Measurements from ENCODE around the gene PARVB. TPM values are rescaled to one million over a fixed set of nuclear protein-coding genes. Genes with fewer than 3 reads are reported as not detected.

The PARVB gene
- total and polyA plus RNA-seq, 8 donors: 3.8 to 27.3 (median 10.4) TPM

DNA sequence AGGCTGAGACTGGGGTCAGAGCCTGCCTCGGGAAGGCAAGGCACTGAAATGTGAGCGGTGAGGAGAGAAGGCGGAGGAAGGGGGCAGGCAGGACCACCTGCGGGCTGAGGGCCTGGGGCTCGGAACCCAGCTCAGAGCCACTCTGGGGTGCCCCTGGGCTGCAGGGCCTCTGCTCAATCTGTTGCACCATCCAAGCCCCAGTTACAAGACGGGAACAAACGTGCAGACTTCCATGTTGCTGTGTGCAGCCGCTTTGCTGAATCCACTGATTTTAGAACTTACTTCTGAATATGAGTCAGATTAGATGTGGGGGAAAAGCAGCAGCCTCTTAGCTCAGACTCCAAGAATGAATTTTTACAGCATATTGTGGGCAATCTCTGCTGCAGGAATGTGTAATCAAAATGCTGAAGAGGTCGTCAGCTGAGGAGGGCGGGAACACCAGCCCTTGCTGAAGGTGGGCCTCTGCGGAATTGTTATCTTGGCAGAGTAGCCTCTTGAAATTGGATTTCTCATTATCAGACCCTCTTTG, 178.2 kb downstream of the PARVB start:
- WGBS, 2 donors: 64 to 67% methylated on average over 11 of the region's 11 CpGs
- H3K4me1 ChIP-seq: no peaks in the 10 kb centered on the region
- no peak for FAIRE-seq
- no peaks in the 10 kb centered on the region for H3K36me3 ChIP-seq
- no peak for ATAC-seq
- intact Hi-C loops (cut with DNase I): no loop called here
- no peak overlapping the region for H3K4me3 ChIP-seq
- DNase-seq: peak in 1 of 6 donors; percentile 27
- no peak overlapping the region for H3K27ac ChIP-seq
- TF ChIP-seq, protein P1, sequence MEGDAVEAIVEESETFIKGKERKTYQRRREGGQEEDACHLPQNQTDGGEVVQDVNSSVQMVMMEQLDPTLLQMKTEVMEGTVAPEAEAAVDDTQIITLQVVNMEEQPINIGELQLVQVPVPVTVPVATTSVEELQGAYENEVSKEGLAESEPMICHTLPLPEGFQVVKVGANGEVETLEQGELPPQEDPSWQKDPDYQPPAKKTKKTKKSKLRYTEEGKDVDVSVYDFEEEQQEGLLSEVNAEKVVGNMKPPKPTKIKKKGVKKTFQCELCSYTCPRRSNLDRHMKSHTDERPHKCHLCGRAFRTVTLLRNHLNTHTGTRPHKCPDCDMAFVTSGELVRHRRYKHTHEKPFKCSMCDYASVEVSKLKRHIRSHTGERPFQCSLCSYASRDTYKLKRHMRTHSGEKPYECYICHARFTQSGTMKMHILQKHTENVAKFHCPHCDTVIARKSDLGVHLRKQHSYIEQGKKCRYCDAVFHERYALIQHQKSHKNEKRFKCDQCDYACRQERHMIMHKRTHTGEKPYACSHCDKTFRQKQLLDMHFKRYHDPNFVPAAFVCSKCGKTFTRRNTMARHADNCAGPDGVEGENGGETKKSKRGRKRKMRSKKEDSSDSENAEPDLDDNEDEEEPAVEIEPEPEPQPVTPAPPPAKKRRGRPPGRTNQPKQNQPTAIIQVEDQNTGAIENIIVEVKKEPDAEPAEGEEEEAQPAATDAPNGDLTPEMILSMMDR (IDR thresholded peaks at IDR 0.05): no peak
- H3K9me3 ChIP-seq: no peaks in the 10 kb centered on the region
- no peaks in the 10 kb centered on the region for H3K27me3 ChIP-seq

DNA sequence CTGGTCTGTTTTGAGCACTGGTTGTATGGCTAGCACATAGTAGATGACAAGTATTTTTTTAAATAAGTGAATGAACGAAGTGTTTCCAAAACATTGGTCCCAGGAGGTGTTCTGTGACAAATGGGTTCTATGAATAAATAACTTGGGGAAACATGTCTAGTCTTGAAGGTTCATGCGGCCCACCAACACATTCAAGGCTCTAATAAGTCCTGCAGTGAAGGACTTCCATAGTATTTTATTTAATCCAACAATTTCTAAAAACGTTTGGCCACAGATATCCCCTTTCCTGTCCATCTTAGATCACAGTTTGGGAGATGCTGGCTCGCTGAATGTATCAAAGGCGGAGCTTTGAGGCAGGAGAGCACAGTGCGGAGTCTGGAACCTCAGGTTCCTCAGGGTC, 179.1 kb downstream of the PARVB start:
- H3K27me3 ChIP-seq: no peaks in the 10 kb centered on the region
- 38 to 60% methylated on average over 6 of the region's 6 CpGs for WGBS, 2 donors
- FAIRE-seq: no peak
- H3K27ac ChIP-seq: no peak overlapping the region
- H3K9me3 ChIP-seq: no peaks in the 10 kb centered on the region
- DNase-seq: no peak
- H3K4me1 ChIP-seq: no peaks in the 10 kb centered on the region
- no peak overlapping the region for H3K4me3 ChIP-seq
- no peaks in the 10 kb centered on the region for H3K36me3 ChIP-seq
- TF ChIP-seq, protein P1 (IDR thresholded peaks at IDR 0.05): no peak
- intact Hi-C loops (cut with DNase I): no loop called here
- no peak for ATAC-seq

DNA sequence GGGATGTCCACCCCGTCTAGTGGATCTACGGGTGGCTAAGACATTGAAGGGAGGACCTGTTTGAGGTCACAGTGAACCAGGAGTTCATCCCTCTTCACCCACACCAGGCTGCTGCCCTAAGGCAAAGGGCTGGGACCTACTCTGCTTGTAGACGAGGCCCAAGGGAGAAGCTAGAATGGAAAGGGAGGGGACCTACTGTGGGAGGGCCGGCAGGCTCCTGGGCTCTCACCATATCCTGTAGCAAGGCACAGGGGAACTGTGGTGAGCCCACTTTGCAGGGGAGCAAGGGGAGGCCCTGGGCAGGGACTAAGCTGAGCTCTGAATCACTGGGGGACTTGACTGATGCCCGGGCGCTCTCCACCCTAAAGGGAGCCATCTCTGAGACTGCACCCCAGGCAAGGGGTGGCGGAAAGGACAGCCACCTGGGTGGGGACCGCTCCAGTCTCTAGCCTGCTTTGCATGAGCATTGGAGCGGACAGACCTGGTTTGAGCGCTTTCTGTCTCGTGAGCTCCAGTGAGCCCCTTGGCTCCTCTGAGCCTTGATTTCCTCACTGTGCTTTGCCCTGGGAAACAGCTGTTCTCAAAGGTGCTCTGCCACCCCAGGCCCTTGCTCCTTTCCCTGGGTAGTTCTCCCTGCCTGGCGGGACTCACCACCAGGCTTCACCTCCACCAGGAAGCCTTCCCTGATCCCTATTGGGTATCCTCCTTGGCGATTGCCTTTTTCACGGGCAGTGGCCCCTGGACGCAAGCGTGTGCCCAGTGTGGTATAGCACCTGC, 180.8 kb downstream of the PARVB start:
- ATAC-seq: no peak
- Histone ChIP-seq H3K27me3 (no peaks in the 10 kb centered on the region), H3K4me1 (no peaks in the 10 kb centered on the region), H3K9me3 (no peaks in the 10 kb centered on the region), H3K4me3 (no peak overlapping the region), H3K36me3 (no peaks in the 10 kb centered on the region), H3K27ac (no peak overlapping the region)
- intact Hi-C loops (cut with DNase I): no loop called here
- peak in 2 of 6 donors; percentile 39 to 41 for DNase-seq
- 72 to 80% methylated on average over 16 of the region's 16 CpGs for WGBS, 2 donors
- TF ChIP-seq, protein P1 (IDR thresholded peaks at IDR 0.05): no peak
- FAIRE-seq: no peak

DNA sequence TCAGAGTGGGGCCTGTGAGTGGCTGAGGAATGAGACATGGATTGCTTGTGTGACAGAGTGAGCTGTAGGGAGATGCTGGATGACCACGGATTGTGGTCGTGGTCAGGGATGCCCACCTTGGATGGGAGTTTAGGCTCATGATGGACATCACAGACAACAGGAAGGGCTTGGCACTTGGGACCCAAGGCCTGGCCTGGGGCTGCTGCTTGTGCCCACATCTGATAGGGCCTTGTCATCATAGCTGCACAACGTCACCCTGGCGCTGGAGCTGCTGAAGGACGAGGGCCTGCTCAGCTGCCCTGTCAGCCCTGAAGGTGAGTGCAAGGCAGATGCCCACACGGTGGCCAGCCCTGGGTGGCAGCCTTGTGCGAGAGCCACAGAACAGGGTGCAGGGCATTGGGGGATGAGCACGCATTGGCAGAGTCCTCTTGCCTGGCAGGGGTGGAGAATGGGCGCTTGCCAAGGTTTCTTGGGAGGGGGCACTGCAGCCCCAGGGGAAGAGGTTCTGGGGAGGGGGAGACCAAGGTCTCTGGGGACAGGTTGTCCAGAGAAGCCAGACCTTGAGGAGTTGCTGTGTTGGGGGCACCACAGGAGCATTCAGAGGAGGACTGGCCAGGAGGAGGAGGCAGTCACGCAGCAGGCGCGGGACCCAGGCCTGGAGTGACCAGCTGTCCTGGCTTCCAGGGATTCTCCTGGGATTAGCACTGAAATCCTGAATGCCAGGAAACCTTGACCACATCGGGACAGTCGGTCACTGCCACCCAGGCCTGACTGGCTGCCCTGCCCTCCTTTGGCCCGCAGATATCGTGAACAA, 181.6 kb downstream of the PARVB start:
- Histone ChIP-seq H3K36me3 (no peaks in the 10 kb centered on the region), H3K4me1 (no peaks in the 10 kb centered on the region), H3K27ac (no peak overlapping the region), H3K9me3 (no peaks in the 10 kb centered on the region), H3K4me3 (no peak overlapping the region), H3K27me3 (no peaks in the 10 kb centered on the region)
- WGBS, 2 donors: 68 to 77% methylated on average over 16 of the region's 16 CpGs
- intact Hi-C loops (cut with DNase I): no loop called here
- DNase-seq (peak in 2 of 6 donors; percentile 34 to 39), FAIRE-seq (no peak), ATAC-seq (no peak)
- TF ChIP-seq, protein P1 (IDR thresholded peaks at IDR 0.05): no peak
